CD14-positive monocyte (primary cell): ENCODE measurements around the gene HOXC12. TPM values are rescaled to one million over a fixed set of nuclear protein-coding genes. Genes with fewer than 3 reads are reported as not detected.

Experiments used
- DNase-seq, 3 donors: peaks; one replicate each; pipeline ENCODE4 v3.0.0-alpha.2; 2011 to 2022
- H2AFZ ChIP-seq: 2 replicates; pipeline ENCODE4 v1.6.0; 2012; ENCODE audit warnings: mild to moderate bottlenecking, low read depth, low read length, inconsistent platforms; ENCODE audit not compliant: insufficient read depth, poor library complexity, severe bottlenecking
- H3K27ac ChIP-seq, 2 donors: 1 replicate in 1 of 2; 2 replicates in 1 of 2; pipeline ENCODE4 v1.5.1; 2012 to 2013; ENCODE audit warnings: low read length in 2 of 2, control low read depth in 1 of 2, inconsistent platforms in 1 of 2, low read depth in 1 of 2, mild to moderate bottlenecking in 1 of 2
- H3K27me3 ChIP-seq, 2 donors: one replicate each; pipeline versions ENCODE4 v1.6.0 to v1.6.1; 2011 to 2013; ENCODE audit warnings: low read length in 2 of 2; ENCODE audit not compliant: control insufficient read depth in 2 of 2, insufficient read depth in 2 of 2
- H3K36me3 ChIP-seq, 2 donors: replicated peaks in 1 of 2; 1 replicate in 1 of 2; 2 replicates in 1 of 2; pipeline versions ENCODE4 v1.5.1 to v1.6.1; 2012 to 2013; ENCODE audit warnings: low read length in 2 of 2, control low read depth in 1 of 2, inconsistent platforms in 1 of 2, mild to moderate bottlenecking in 1 of 2; ENCODE audit not compliant: insufficient read depth in 2 of 2, control insufficient read depth in 1 of 2
- H3K4me1 ChIP-seq, 2 donors: 1 replicate in 1 of 2; 2 replicates in 1 of 2; pipeline versions ENCODE4 v1.5.1 to v1.6.1; 2012 to 2013; ENCODE audit warnings: low read length in 2 of 2, control low read depth in 1 of 2, inconsistent platforms in 1 of 2, mild to moderate bottlenecking in 1 of 2, moderate library complexity in 1 of 2; ENCODE audit not compliant: insufficient read depth in 2 of 2, control insufficient read depth in 1 of 2
- H3K4me2 ChIP-seq: replicated peaks from 2 replicates; pipeline ENCODE3; 2012; ENCODE audit warnings: low read length, moderate library complexity, mild to moderate bottlenecking; ENCODE audit not compliant: poor library complexity, severe bottlenecking; ENCODE audit errors: extremely low read depth
- H3K4me3 ChIP-seq, 3 experiments: fragments of 200-600 bp in 1 of 3; sonication (generic) in 1 of 3; replicated peaks in 1 of 3; 1 replicate in 2 of 3; 2 replicates in 1 of 3; pipeline ENCODE4 v1.5.1; 2011 to 2013; ENCODE audit warnings: low read length in 3 of 3, mild to moderate bottlenecking in 3 of 3, control low read depth in 2 of 3, low read depth in 2 of 3, inconsistent platforms in 1 of 3, moderate library complexity in 1 of 3
- H3K79me2 ChIP-seq: 2 replicates; pipeline ENCODE4 v1.6.0; 2012; ENCODE audit warnings: mild to moderate bottlenecking, control low read depth, inconsistent platforms, low read length, moderate library complexity; ENCODE audit not compliant: insufficient read depth
- H3K9ac ChIP-seq: 2 replicates; pipeline ENCODE4 v1.6.0; 2017; ENCODE audit warnings: low read length, mild to moderate bottlenecking; ENCODE audit not compliant: insufficient read depth, poor library complexity, severe bottlenecking
- H3K9me3 ChIP-seq, 2 donors: replicated peaks in 1 of 2; 1 replicate in 1 of 2; 2 replicates in 1 of 2; pipeline versions ENCODE4 v1.5.1 to v1.6.1; 2012 to 2013; ENCODE audit warnings: low read length in 2 of 2, control low read depth in 1 of 2; ENCODE audit not compliant: control insufficient read depth in 1 of 2, insufficient read depth in 1 of 2
- H4K20me1 ChIP-seq: 2 replicates; pipeline ENCODE4 v1.6.0; 2012; ENCODE audit warnings: mild to moderate bottlenecking, low read length, control low read depth, moderate library complexity; ENCODE audit not compliant: insufficient read depth
- H3K27ac Mint-ChIP-seq, 7 donors: one replicate each; pipeline ENCODE4 v1.8.0; 2020; ENCODE audit warnings: mild to moderate bottlenecking in 7 of 7, mixed read lengths in 7 of 7, moderate library complexity in 6 of 7, inconsistent platforms in 2 of 7
- H3K27me3 Mint-ChIP-seq, 3 donors: one replicate each; pipeline ENCODE4 v1.8.0; 2021 to 2022; ENCODE audit warnings: low read depth in 3 of 3, mild to moderate bottlenecking in 3 of 3, mixed read lengths in 3 of 3, moderate library complexity in 3 of 3, inconsistent platforms in 1 of 3
- H3K36me3 Mint-ChIP-seq, 2 donors: one replicate each; pipeline ENCODE4 v1.8.0; 2020; ENCODE audit warnings: mixed read lengths in 2 of 2, inconsistent platforms in 1 of 2, mild to moderate bottlenecking in 1 of 2
- H3K4me1 Mint-ChIP-seq: one replicate; pipeline ENCODE4 v1.8.0; 2020; ENCODE audit warnings: mild to moderate bottlenecking, mixed read lengths
- H3K4me3 Mint-ChIP-seq, 2 donors: one replicate each; pipeline ENCODE4 v1.8.0; 2020; ENCODE audit warnings: mild to moderate bottlenecking in 2 of 2, mixed read lengths in 2 of 2, moderate library complexity in 1 of 2
- H3K9me3 Mint-ChIP-seq, 7 donors: one replicate each; pipeline ENCODE4 v1.8.0; 2020 to 2022; ENCODE audit warnings: mixed read lengths in 7 of 7, mild to moderate bottlenecking in 6 of 7, moderate library complexity in 6 of 7, inconsistent platforms in 2 of 7
- WGBS: methylation state at CpG from one replicate; pipeline ENCODE4 v1.1.5; 2013; ENCODE audit warnings: missing lambda C conversion rate; ENCODE audit not compliant: insufficient coverage; 5-methylcytosine and 5-hydroxymethylcytosine counted together
- intact Hi-C, 2 donors: fragments of 100-400 bp; cut with micrococcal nuclease; formaldehyde crosslinking; loops; one replicate each; pipeline versions ENCODE4 v1.15.0 to v1.15.1; 2023
- polyA plus RNA-seq, 3 donors: library from polyadenylated mRNA; depleted of rRNA in 1 of 3; unstranded in 2 of 3; stranded (reverse) in 1 of 3; fragments of 300-500 nt in 2 of 3; fragments of >200 nt in 1 of 3; fragmentation: Illumina TruSeq in 2 of 3; gene quantifications; 1 replicate in 2 of 3; 2 replicates in 1 of 3; pipeline ENCODE4 v1.2.3, GENCODE V29; 2012 to 2021
- TF ChIP-seq, protein P1 (sequence below): fragments of 200-600 bp; IDR thresholded peaks from one replicate; pipeline ENCODE4 v1.8.0; 2022; ENCODE audit warnings: antibody characterized with exemption, mild to moderate bottlenecking

HOXC12 gene
- polyA plus RNA-seq, 3 donors, result not detected

DNA sequence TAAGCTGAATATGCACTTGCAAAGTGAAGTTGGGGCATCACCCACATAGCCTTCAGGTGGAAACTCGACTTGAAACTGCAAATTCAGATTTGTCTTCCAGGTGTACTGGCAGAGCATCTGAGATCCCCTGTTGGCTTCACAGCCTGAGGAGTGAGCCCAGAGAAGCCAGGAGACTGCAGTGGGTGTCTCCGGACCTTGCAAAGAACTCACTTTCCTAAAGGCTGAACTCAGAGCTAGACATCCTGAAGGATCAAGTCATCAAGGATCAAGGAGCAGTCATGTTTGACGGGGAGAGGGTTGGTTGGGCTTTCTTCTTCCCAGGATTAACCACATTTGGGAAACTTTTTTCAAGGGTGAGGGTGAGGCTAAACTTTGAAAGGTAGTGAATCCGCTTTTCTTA lies 25.2 kb upstream of the HOXC12 start:
- DNase-seq, result no peak
- no peaks in the 10 kb centered on the region for H3K4me1 ChIP-seq
- whole genome bisulfite sequencing, result 15% methylated on average over 3 of the region's 4 CpGs
- Mint-ChIP-seq H3K36me3 (no peaks in the 10 kb centered on the region), H3K27ac (no peak overlapping the region), H3K4me3 (peak overlapping the region in 1 of 2 donors; percentile 71), H3K4me1 (peaks cover 3% of the 10 kb centered on the region), H3K9me3 (peaks cover 0 to 36% (median 27%) of the 10 kb centered on the region in 7 donors), H3K27me3 (peaks cover 93 to 100% (median 95%) of the 10 kb centered on the region in 3 donors)
- H2AFZ ChIP-seq, result no peak overlapping the region
- H3K27ac ChIP-seq, result no peak overlapping the region
- no peaks in the 10 kb centered on the region for H4K20me1 ChIP-seq
- H3K4me3 ChIP-seq, result no peak overlapping the region
- peaks cover 98 to 100% of the 10 kb centered on the region in 2 donors for H3K27me3 ChIP-seq
- no peaks in the 10 kb centered on the region for H3K36me3 ChIP-seq
- H3K79me2 ChIP-seq, result no peaks in the 10 kb centered on the region
- peaks cover 19 to 80% of the 10 kb centered on the region in 2 donors for H3K9me3 ChIP-seq
- TF ChIP-seq, protein P1, sequence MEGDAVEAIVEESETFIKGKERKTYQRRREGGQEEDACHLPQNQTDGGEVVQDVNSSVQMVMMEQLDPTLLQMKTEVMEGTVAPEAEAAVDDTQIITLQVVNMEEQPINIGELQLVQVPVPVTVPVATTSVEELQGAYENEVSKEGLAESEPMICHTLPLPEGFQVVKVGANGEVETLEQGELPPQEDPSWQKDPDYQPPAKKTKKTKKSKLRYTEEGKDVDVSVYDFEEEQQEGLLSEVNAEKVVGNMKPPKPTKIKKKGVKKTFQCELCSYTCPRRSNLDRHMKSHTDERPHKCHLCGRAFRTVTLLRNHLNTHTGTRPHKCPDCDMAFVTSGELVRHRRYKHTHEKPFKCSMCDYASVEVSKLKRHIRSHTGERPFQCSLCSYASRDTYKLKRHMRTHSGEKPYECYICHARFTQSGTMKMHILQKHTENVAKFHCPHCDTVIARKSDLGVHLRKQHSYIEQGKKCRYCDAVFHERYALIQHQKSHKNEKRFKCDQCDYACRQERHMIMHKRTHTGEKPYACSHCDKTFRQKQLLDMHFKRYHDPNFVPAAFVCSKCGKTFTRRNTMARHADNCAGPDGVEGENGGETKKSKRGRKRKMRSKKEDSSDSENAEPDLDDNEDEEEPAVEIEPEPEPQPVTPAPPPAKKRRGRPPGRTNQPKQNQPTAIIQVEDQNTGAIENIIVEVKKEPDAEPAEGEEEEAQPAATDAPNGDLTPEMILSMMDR, result no peak
- intact Hi-C loops, result no loop called here
- no peak overlapping the region for H3K9ac ChIP-seq
- no peak overlapping the region for H3K4me2 ChIP-seq

DNA sequence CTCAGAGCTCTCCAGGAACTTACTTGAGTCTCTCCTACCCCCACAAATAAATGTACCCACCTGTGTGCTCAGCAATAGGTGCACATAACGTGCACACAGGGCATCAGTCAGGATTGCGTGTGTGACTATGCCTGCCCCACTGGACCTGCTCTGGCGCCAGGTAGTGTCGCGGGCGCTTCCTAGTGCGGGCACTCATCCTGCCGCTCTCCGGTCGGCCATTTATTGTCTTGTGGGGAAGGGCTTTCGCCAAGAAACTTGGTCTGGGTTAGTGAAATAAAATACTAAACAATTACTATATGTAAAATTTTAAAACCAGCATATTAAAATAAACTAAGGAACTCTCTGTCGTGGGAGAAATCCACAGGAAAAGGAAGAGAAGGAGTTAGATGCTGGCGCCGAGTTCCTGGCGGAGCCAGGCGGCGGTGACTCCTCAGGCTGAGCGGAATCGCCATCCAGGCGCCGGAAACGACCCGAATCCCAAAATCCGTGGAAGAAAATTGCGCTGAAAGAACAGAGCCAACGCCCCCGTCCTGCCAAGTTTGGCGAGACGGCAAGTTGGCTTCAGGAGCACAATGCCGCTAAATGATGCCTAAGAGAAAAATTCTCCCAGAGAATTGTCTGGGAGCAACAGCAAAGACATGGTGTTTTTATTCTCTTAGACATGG lies 24.0 kb upstream of the HOXC12 start:
- peaks cover 95 to 100% (median 95%) of the 10 kb centered on the region in 3 donors for H3K27me3 Mint-ChIP-seq
- Histone ChIP-seq H3K79me2 (no peaks in the 10 kb centered on the region), H3K36me3 (no peaks in the 10 kb centered on the region), H3K27me3 (peaks cover 98 to 100% of the 10 kb centered on the region in 2 donors), H2AFZ (no peak overlapping the region), H3K9me3 (peaks cover 19 to 80% of the 10 kb centered on the region in 2 donors), H4K20me1 (no peaks in the 10 kb centered on the region), H3K27ac (no peak overlapping the region), H3K9ac (no peak overlapping the region), H3K4me1 (no peaks in the 10 kb centered on the region), H3K4me2 (no peak overlapping the region), H3K4me3 (no peak overlapping the region)
- no peaks in the 10 kb centered on the region for H3K36me3 Mint-ChIP-seq
- peaks cover 0 to 40% (median 29%) of the 10 kb centered on the region in 7 donors for H3K9me3 Mint-ChIP-seq
- H3K4me1 Mint-ChIP-seq, result peaks cover 7% of the 10 kb centered on the region
- intact Hi-C loops, result no loop called here
- 10% methylated on average over 13 of the region's 30 CpGs for WGBS
- DNase-seq, result no peak
- peak overlapping the region in 1 of 2 donors; percentile 71 for H3K4me3 Mint-ChIP-seq
- TF ChIP-seq, protein P1, result no peak
- H3K27ac Mint-ChIP-seq, result no peak overlapping the region
